Mammary epithelial cell (primary cell): Measurements from ENCODE around the gene CDKN2A.

Source experiments
- EZH2 ChIP-seq: IDR thresholded peaks from 2 replicates; pipeline ENCODE4 v1.6.1; 2012; ENCODE audit warnings: low read length, inconsistent platforms, borderline replicate concordance
- TF ChIP-seq, protein P1 (sequence below), 2 donors: IDR thresholded peaks in 1 of 2; conservative IDR thresholded peaks in 1 of 2; 2 replicates each; pipeline ENCODE4 v1.5.1; 2011 to 2012; ENCODE audit warnings: inconsistent platforms in 2 of 2, low read length in 2 of 2, mild to moderate bottlenecking in 2 of 2, control low read depth in 1 of 2, low read depth in 1 of 2; ENCODE audit not compliant: insufficient read depth in 1 of 2; ENCODE audit errors: extremely low read depth in 1 of 2

DNA sequence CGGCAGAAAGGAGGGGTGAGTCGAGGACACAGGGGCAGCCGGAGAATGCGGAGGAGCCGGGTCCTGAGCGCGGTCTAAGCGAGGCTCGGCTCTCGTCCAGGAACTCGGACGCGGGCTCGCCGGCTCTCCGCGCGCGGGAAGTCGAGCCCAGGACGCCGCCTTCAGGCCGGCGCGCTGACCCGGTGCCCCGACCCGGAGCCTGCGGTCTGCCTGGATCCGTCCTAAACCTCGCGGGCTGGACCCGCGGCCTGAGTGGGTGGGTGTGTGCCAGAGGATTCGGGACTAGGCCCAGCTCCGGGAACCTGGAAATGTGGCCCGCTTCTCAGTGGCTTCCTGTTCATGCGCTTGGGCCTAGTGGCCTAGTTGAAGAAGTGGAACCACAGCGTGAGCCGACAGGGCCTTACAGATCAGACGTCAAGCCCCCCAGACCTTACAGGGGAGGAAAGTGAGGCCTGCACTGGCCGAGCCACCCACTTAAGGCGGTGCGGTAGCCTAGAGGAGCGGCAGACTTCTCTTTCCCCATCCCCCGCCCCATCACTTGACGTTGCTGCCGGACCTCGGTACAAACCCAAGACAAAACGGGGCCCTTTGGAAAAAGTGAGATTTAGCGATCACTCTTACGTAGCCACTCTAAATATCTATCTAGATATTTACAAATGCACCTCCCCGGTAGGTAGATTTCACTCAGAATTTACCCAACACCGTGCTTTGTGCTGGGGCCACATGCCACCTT lies 1.6 kb upstream of the CDKN2A start:
- TF ChIP-seq, protein P1, sequence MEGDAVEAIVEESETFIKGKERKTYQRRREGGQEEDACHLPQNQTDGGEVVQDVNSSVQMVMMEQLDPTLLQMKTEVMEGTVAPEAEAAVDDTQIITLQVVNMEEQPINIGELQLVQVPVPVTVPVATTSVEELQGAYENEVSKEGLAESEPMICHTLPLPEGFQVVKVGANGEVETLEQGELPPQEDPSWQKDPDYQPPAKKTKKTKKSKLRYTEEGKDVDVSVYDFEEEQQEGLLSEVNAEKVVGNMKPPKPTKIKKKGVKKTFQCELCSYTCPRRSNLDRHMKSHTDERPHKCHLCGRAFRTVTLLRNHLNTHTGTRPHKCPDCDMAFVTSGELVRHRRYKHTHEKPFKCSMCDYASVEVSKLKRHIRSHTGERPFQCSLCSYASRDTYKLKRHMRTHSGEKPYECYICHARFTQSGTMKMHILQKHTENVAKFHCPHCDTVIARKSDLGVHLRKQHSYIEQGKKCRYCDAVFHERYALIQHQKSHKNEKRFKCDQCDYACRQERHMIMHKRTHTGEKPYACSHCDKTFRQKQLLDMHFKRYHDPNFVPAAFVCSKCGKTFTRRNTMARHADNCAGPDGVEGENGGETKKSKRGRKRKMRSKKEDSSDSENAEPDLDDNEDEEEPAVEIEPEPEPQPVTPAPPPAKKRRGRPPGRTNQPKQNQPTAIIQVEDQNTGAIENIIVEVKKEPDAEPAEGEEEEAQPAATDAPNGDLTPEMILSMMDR (conservative IDR thresholded peaks at IDR 0.05 in 1 of 2, IDR thresholded peaks at IDR 0.05 in 1 of 2; ENCODE audit: extremely low read depth in 1 of 2, insufficient read depth in 1 of 2, low read depth in 1 of 2, low read length in 2 of 2), result peak in 1 of 2 donors; percentile 46
- no peak for TF ChIP-seq EZH2
